HepG2 (cell line): Measurements from ENCODE around the gene IQCC. TPM values are rescaled to one million over a fixed set of nuclear protein-coding genes. Genes with fewer than 3 reads are reported as not detected.

Experiments
- ATAC-seq: fragments of 200-7000 bp; cut with Tn5 transposase; 3 replicates; pipeline ENCODE4 v1.9.1; 2020; ENCODE audit warnings: mild to moderate bottlenecking, moderate library complexity
- BruUV-seq: library from RNA; stranded (reverse); fragments of 400-500 nt; replicated peaks from 2 replicates; lab custom pipeline; 2021; lab: Mats Ljungman, UMichigan
- CTCF ChIA-PET: fragments of 300-600 bp; formaldehyde crosslinking; extraction: SDS; loops from one replicate; lab custom pipeline; 2021; ENCODE audit warnings: low total read pairs, inconsistent platforms, low intra/inter-chr PET ratio; lab: Yijun Ruan, JAX
- POLR2A ChIA-PET: fragments of 350-600 bp; sonication (Branson Sonifier 250); formaldehyde crosslinking; loops from one replicate; lab custom pipeline; 2020; ENCODE audit warnings: antibody characterized with exemption, inconsistent platforms; lab: Yijun Ruan, JAX
- DNase-seq: peaks from one replicate; pipeline ENCODE4 v3.0.0-alpha.2; 2015; ENCODE audit warnings: low spot score
- FAIRE-seq: peaks from 3 replicates; lab custom pipeline; 2011; peaks lifted over from hg19 to GRCh38; lab: Jason Lieb, UNC
- H2AFZ ChIP-seq: one replicate; pipeline ENCODE4 v1.6.1; 2011; ENCODE audit warnings: low read length, inconsistent platforms
- H3K27ac ChIP-seq: fragments of 300-600 bp; 3 replicates; pipeline ENCODE4 v1.8.0; 2011; ENCODE audit warnings: mixed run types, mild to moderate bottlenecking, mixed read lengths, low read length, inconsistent platforms; ENCODE audit not compliant: insufficient read depth; ENCODE audit errors: extremely low read length
- H3K27me3 ChIP-seq, 2 experiments: fragments of 200-600 bp in 1 of 2; 2 replicates in 1 of 2; 3 replicates in 1 of 2; pipeline versions ENCODE4 v1.6.0 to v1.8.0; 2011; ENCODE audit warnings: low read length in 2 of 2, mild to moderate bottlenecking in 2 of 2, moderate library complexity in 2 of 2, inconsistent platforms in 1 of 2; ENCODE audit not compliant: insufficient read depth in 2 of 2, control insufficient read depth in 1 of 2
- H3K36me3 ChIP-seq, 2 experiments: fragments of 200-600 bp in 1 of 2; replicated peaks in 1 of 2; 2 replicates in 1 of 2; 3 replicates in 1 of 2; pipeline versions ENCODE4 v1.5.1 to v1.8.0; 2011; ENCODE audit warnings: low read length in 2 of 2, inconsistent platforms in 1 of 2; ENCODE audit not compliant: insufficient read depth in 2 of 2, control insufficient read depth in 1 of 2
- H3K4me1 ChIP-seq: 2 replicates; pipeline ENCODE4 v1.5.1; 2012; ENCODE audit warnings: low read length, inconsistent platforms; ENCODE audit not compliant: insufficient read depth
- H3K4me2 ChIP-seq: 2 replicates; pipeline ENCODE4 v1.6.0; 2011; ENCODE audit warnings: low read depth, low read length, inconsistent platforms
- H3K4me3 ChIP-seq, 3 experiments: fragments of 200-600 bp in 1 of 3; sonication (generic), shearing (Covaris generic) in 1 of 3; replicated peaks in 1 of 3; 2 replicates each; pipeline ENCODE4 v1.5.1; 2011 to 2016; ENCODE audit warnings: low read length in 3 of 3, inconsistent platforms in 2 of 3, low read depth in 2 of 3, mild to moderate bottlenecking in 2 of 3, control low read depth in 1 of 3, mixed read lengths in 1 of 3; ENCODE audit not compliant: insufficient read depth in 1 of 3
- H3K79me2 ChIP-seq: one replicate; pipeline ENCODE4 v1.6.1; 2011; ENCODE audit warnings: low read length, inconsistent platforms; ENCODE audit not compliant: insufficient read depth
- H3K9ac ChIP-seq: 2 replicates; pipeline ENCODE4 v1.6.0; 2011; ENCODE audit warnings: mild to moderate bottlenecking, low read depth, low read length, inconsistent platforms; ENCODE audit not compliant: insufficient read depth
- H3K9me3 ChIP-seq: 2 replicates; pipeline ENCODE4 v1.5.1; 2012; ENCODE audit warnings: mild to moderate bottlenecking, low read length
- H4K20me1 ChIP-seq: 2 replicates; pipeline ENCODE4 v1.6.0; 2011; ENCODE audit warnings: inconsistent platforms, mild to moderate bottlenecking, low read length, moderate library complexity; ENCODE audit not compliant: insufficient read depth
- AKAP8 ChIP-seq: sonication (generic); formaldehyde crosslinking; IDR thresholded peaks from 2 replicates; pipeline ENCODE4 v1.5.1; 2020; ENCODE audit warnings: mild to moderate bottlenecking, missing genetic modification reagents
- EEA1 ChIP-seq: sonication (generic); formaldehyde crosslinking; IDR thresholded peaks from 2 replicates; pipeline ENCODE4 v1.5.1; 2020; ENCODE audit warnings: mild to moderate bottlenecking, missing genetic modification reagents, borderline replicate concordance
- ESRRA ChIP-seq: sonication (generic); formaldehyde crosslinking; IDR thresholded peaks from 2 replicates; pipeline ENCODE4 v1.5.1; 2020; ENCODE audit warnings: mild to moderate bottlenecking, low read depth, missing genetic modification reagents
- GLI4 ChIP-seq: sonication (generic); formaldehyde crosslinking; IDR thresholded peaks from 2 replicates; pipeline ENCODE4 v1.5.1; 2020; ENCODE audit warnings: missing genetic modification reagents, mild to moderate bottlenecking, moderate library complexity, borderline replicate concordance
- PRDM10 ChIP-seq: sonication (generic); formaldehyde crosslinking; IDR thresholded peaks from 2 replicates; pipeline ENCODE4 v1.4.0; 2020; ENCODE audit warnings: low read depth, missing genetic modification reagents
- RFX5 ChIP-seq: IDR thresholded peaks from 2 replicates; pipeline ENCODE4 v1.6.1; 2011; ENCODE audit warnings: low read depth, low read length, improper control_type of control experiment
- SKIL ChIP-seq: sonication (generic); formaldehyde crosslinking; IDR thresholded peaks from 2 replicates; pipeline ENCODE4 v1.8.0; 2022; ENCODE audit warnings: missing genetic modification reagents, mild to moderate bottlenecking, moderate library complexity, borderline replicate concordance
- ZNF558 ChIP-seq: sonication (generic); formaldehyde crosslinking; IDR thresholded peaks from 2 replicates; pipeline ENCODE4 v1.9.0; 2022; ENCODE audit warnings: mild to moderate bottlenecking, missing genetic modification reagents, borderline replicate concordance
- ZNF569 ChIP-seq: sonication (generic); formaldehyde crosslinking; IDR thresholded peaks from 2 replicates; pipeline ENCODE4 v1.5.0; 2020; ENCODE audit warnings: mild to moderate bottlenecking, missing genetic modification reagents, moderate library complexity, borderline replicate concordance
- ZNF784 ChIP-seq: sonication (generic); formaldehyde crosslinking; IDR thresholded peaks from 2 replicates; pipeline ENCODE4 v1.5.1; 2020; ENCODE audit warnings: missing genetic modification reagents, mild to moderate bottlenecking, borderline replicate concordance
- WGBS: methylation state at CpG from one replicate; pipeline ENCODE4 v1.1.6; 2017; ENCODE audit warnings: low lambda C conversion rate; 5-methylcytosine and 5-hydroxymethylcytosine counted together
- in situ Hi-C: cut with HindIII; loops from 2 replicates; pipeline ENCODE4 v1.10.0; 2017; ENCODE audit warnings: low pct_unique_long_range_greater_than_20kb; ENCODE audit not compliant: extremely low pct_ligation_motif_present
- intact Hi-C: fragments of 100-400 bp; cut with micrococcal nuclease; formaldehyde crosslinking; loops from one replicate; pipeline ENCODE4 v1.10.0; 2022; ENCODE audit not compliant: unreplicated experiment
- polyA plus RNA-seq, 8 experiments: library from polyadenylated mRNA; depleted of rRNA in 3 of 8; stranded (reverse) in 7 of 8; unstranded in 1 of 8; fragments of >200 nt; fragmentation: Illumina TruSeq in 4 of 8; extraction: Trizol in 4 of 8; gene quantifications; 2 replicates each; pipeline versions ENCODE4 v1.2.1 to v1.2.3, GENCODE V29; 2011 to 2016; ENCODE audit warnings: low read depth in 4 of 8, missing spikeins in 1 of 8, mixed read lengths in 1 of 8; ENCODE audit not compliant: insufficient read depth in 1 of 8
- total RNA-seq, 5 experiments: library from RNA; depleted of rRNA; stranded (reverse); fragments of >200 nt; fragmentation: Illumina TruSeq; extraction: Trizol; gene quantifications; 2 replicates each; pipeline ENCODE4 v1.2.3, GENCODE V29; 2016; ENCODE audit warnings: low read depth in 1 of 5
- TF ChIP-seq, protein P1 (sequence below): sonication (generic); formaldehyde crosslinking; IDR thresholded peaks from 2 replicates; pipeline ENCODE4 v1.5.0; 2020; ENCODE audit warnings: mild to moderate bottlenecking, missing genetic modification reagents

IQCC gene
- total and polyA plus RNA-seq, 2 of the 13 experiments (the other 11 are each of a cell fraction or from before 2014, with no cell fraction given), result 1.7 to 3.0 TPM

GRCh38 chr1:32221581-32221979 lies 16.1 kb downstream of the IQCC start (continued):
- TF ChIP-seq PRDM10 (CRISPR knock-in tag) (0 out of 2 replicates have a peak, but pooled peaks have one; percentile 0), ZNF569 (CRISPR knock-in tag) (no peak)
- TF ChIP-seq, all 625 proteins: peak for 2

DNA sequence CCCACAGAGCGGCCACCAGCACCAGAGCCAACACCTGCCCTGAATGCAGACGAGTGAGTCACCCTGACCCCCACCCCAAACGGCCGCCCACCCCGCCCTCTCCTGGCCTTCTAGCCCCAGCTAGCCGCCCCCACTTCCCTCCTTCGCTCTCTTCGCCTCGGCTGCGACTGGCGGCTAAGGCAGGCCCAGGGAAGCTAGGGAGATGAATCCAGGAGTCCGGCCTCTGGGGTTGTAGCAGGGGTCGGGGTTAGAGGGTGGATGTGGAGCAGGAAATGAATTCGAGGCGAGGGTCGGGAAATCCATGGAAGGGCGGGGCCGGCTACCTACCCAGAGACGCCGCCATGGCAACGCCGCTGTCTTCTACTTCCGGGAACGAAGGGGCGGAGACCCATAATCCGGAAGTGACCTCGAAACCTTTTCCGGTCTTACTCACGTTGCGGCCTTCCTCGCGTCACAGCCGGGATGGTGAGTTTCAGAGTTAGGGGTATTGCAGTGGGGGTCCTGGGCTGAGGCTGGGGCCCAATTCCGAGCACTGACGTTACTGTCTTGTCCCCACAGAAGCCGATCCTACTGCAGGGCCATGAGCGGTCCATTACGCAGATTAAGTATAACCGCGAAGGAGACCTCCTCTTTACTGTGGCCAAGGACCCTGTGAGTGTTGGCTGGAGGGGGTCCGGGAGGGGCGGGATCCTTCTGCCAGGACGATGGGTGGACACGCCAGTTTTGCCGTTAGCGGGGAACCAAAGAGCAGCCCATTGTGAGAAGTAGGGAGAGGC lies 16.7 kb downstream of the IQCC start, which contains the start of the genes EIF3I and TMEM234:
TSS of gene EIF3I (plus strand) at position 428 of the 776 bp plus-strand sequence. CDS start at position 463, 35 bp downstream.
TSS of gene TMEM234 (minus strand) at position 374 of the 776 bp plus-strand sequence. CDS start at position 343, 31 bp downstream.
- intact Hi-C loops, result no loop called here
- no TSS peak for BruUV-seq
- TF ChIP-seq EEA1 (CRISPR knock-in tag) (no peak), SKIL (CRISPR knock-in tag) (no peak), ZNF558 (CRISPR knock-in tag) (no peak; the same call in 1 of the 2 replicates), RFX5 (no peak; the same call in 1 of the 2 replicates), ESRRA (CRISPR knock-in tag) (no peak), ZNF784 (CRISPR knock-in tag) (peak; percentile 58; the same call in 1 of the 2 replicates), GLI4 (CRISPR knock-in tag) (0 out of 2 replicates have a peak, but pooled peaks have one; percentile 21), AKAP8 (no peak)
- TF ChIP-seq, protein P1, sequence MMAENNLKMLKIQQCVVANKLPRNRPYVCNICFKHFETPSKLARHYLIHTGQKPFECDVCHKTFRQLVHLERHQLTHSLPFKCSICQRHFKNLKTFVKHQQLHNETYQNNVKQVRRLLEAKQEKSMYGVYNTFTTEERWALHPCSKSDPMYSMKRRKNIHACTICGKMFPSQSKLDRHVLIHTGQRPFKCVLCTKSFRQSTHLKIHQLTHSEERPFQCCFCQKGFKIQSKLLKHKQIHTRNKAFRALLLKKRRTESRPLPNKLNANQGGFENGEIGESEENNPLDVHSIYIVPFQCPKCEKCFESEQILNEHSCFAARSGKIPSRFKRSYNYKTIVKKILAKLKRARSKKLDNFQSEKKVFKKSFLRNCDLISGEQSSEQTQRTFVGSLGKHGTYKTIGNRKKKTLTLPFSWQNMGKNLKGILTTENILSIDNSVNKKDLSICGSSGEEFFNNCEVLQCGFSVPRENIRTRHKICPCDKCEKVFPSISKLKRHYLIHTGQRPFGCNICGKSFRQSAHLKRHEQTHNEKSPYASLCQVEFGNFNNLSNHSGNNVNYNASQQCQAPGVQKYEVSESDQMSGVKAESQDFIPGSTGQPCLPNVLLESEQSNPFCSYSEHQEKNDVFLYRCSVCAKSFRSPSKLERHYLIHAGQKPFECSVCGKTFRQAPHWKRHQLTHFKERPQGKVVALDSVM (CRISPR knock-in tag), result peak; percentile 34; the same call in 1 of the 2 replicates

More for the DNA sequence above, 16.7 kb downstream of the IQCC start, which contains the start of the genes EIF3I and TMEM234:
- peak within 1 kb of the TSS; percentile 91 for H3K9ac ChIP-seq
- peaks cover 29% of the 10 kb centered on the region for H3K79me2 ChIP-seq
- no peaks in the 10 kb centered on the region; the same call in 1 of the 2 replicates for H4K20me1 ChIP-seq
- H3K27me3 ChIP-seq, result no peaks in the 10 kb centered on the region; a peak in 2 of 5 replicates
- peaks cover 29% of the 10 kb centered on the region for H3K4me1 ChIP-seq
- 1% methylated on average over 18 of the region's 46 CpGs for WGBS
- peak; percentile 95 for ATAC-seq
- H3K36me3 ChIP-seq, result peaks cover 9 to 24% of the 10 kb centered on the region in 2 experiments; a peak in 4 of 5 replicates
- CTCF ChIA-PET, result no interaction called here
- POLR2A ChIA-PET, result interaction anchor here (1.4 to 1.8 kb wide), 3 partner anchors 28 to 69 kb away, joined by 4 to 7 read pairs (median 4); partner anchors contain the start of genes HDAC1 and TXLNA
- H3K9me3 ChIP-seq, result no peaks in the 10 kb centered on the region
- in situ Hi-C loops, result no loop called here
- H2AFZ ChIP-seq, result no peak within 1 kb of the TSS
- peak; percentile 88 for DNase-seq
- peak within 1 kb of the TSS; percentile 91 for H3K4me2 ChIP-seq
- peak within 1 kb of the TSS; percentile 69 for H3K27ac ChIP-seq
- FAIRE-seq, result peak; percentile 88
- H3K4me3 ChIP-seq, result peak within 1 kb of the TSS; percentile 82 to 89 (median 85)
